Activated CD4-positive, alpha-beta T cell treated with anti-CD3 and anti-CD28 coated beads, Interleukin-2, amount 50 U/mL, for 48 hours (primary cell): Measurements from ENCODE around the gene MISP.
"Not testable (repeated sequence)": the region's sequence is repeated elsewhere in the genome, so short reads cannot be mapped to it uniquely, and the experiment has no call there.

Experiments used
- DNase-seq, 2 experiments: peaks; one replicate each; pipeline ENCODE4 v3.0.0-alpha.2; 2020

MISP gene

GRCh38 chr19:726993-727956, 23.6 kb upstream of the MISP start:
- DNase-seq: no peak

DNA sequence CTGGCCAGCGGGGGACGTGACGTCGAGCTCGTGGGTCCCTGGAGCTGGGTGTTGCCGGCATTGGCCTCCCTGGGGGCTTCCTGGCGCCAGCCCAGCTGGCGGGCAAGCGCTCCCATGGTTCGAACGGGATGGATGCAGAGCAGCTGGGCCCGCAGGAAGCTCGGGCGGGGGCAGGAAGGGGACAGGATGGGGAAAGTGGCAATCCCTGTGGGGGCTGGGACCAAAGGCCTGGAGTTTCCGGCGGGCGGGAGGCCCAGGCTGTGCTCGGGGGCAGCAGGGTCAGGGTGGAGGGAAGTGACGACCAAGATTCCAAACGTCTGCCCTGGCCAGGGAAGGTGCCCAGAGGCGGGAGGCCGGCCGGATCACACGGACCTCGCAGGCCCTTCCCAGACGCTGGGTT, 22.9 kb upstream of the MISP start:
- no peak for DNase-seq

DNA sequence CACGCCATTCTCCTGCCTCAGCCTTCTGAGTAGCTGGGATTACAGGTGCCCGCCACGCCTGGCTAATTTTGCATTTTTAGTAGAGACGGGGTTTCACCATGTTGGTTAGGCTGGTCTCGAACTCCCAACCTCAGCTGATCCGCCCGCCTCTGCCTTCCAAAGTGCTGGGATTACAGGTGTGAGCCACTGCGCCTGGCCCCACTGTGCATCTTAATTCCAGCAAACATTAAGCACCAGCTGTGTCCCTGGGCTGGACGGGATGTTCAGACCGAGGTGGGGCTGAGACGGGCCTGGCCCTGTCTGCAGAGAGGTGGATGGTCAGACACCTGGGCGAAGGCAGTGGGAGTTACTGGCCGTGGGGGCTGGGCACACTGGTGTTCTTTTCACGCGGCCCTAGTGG, 21.3 kb upstream of the MISP start:
- not testable (repeated sequence) for DNase-seq

- no peak for DNase-seq
Observed at GRCh38 chr19:729965-730668, 20.8 kb upstream of the MISP start.

GRCh38 chr19:731000-731399, 19.9 kb upstream of the MISP start:
- no peak for DNase-seq

GRCh38 chr19:732148-733069, 18.5 kb upstream of the MISP start:
- no peak for DNase-seq

DNA sequence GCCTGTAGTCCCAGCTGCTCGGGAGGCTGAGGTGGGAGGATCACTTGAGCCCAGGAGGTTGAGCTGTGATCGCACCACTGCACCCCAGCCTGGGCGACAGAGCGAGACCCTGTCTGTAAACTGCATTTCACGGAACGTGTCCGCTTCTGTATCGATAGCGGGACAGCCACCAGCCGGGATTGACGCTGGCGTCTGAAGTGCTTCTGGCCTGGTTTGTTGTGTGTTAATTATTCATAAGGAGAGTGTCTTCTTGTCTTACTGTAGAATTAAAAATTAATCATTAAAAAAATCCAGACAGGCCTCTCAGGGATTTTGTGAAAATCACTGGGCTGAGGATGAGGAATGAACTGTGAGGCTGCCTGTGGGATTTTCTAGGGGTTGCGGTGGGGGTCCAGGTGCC, 16.2 kb upstream of the MISP start:
- DNase-seq: no peak

GRCh38 chr19:736125-736524, 14.8 kb upstream of the MISP start:
- no peak for DNase-seq

DNA sequence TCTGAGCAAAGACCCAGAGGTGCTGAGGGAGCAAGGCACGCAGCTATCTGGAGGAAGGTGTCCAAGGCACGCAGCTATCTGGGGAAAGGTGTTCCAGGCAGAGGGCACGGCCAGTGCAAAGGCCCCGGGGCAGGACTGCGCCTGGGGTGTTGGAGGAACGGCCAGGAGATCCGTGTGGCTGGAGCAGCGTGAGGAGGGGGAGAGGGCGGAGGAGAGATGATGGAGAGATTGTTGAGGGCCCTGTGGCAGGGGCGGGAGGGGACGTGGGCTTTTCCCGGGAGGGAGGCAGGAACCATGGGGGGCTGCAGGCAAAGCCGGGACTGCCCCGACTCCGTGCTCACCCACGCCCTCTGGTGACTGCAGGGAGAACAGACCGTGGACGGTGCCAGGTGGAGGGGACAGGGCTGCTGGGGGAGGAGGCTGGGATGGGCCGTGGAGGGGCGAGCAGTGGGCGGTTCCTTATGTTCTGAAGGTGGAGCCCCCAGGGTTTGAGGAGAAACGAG, 13.3 kb upstream of the MISP start:
- DNase-seq: peak; percentile 67 to 71

DNA sequence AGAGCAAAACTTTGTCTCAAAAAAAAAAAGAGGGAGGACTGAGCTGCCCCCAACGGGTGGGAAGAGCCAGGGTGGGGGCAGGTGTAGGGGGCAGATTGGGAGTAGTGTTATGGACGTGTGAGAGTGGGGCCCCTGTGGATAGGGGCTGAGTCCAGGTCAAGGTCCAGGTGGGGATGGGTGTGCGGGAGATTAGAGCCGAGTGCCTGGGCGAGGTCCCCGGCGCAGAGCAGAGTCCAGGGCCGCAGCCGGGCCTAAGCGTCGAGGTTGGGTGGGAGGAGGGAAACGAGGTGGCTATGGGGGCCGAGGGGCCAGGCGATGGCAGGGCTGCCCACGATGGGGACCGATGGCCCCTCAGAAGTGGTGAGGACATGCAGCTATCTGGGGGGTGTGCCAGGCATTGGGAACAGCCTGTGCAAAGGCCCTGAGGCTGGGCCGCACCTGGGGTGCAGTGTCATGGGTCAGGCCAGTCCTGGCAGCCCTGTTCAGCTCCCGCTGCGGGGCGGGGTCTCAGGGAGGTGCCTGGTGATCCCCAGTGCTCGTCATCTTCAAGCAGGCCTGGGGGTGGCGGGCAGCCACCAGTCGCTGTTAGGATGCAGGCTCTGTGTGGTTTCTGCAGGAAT, 12.3 kb upstream of the MISP start:
- DNase-seq: no peak

DNA sequence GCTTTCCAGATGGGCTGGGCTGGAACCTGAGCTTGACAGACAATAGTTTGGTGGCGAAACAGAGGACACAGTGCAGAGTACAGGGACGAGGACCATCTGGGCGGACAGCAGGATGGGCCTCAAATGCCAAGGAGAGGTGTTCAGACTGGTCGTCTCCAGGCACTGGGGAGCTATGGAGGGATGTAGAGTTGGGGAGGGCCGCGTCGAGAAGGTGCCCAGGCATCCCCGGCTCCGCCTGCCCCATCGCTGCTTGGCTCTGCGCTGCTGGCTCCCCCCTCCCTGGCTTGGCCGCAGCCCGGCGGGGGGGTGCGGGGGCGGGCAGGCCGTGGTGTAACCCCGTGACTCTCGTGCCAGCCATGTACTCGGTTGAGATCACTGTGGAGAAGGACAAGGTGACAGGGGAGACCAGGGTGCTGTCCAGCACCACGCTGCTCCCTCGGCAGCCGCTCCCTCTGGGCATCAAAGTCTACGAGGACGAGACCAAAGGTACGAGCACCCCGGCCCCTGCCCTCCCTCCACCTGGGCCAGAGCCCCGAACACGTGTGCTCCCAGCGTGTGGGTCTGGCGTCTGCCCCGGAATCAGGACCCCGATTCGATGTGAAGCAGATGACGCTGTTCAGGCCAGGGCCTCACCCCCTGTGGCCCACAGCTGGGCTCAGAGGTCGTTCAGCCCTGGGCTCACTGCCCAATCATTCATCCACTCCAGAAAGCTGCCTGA, 10.8 kb upstream of the MISP start:
- no peak for DNase-seq

DNA sequence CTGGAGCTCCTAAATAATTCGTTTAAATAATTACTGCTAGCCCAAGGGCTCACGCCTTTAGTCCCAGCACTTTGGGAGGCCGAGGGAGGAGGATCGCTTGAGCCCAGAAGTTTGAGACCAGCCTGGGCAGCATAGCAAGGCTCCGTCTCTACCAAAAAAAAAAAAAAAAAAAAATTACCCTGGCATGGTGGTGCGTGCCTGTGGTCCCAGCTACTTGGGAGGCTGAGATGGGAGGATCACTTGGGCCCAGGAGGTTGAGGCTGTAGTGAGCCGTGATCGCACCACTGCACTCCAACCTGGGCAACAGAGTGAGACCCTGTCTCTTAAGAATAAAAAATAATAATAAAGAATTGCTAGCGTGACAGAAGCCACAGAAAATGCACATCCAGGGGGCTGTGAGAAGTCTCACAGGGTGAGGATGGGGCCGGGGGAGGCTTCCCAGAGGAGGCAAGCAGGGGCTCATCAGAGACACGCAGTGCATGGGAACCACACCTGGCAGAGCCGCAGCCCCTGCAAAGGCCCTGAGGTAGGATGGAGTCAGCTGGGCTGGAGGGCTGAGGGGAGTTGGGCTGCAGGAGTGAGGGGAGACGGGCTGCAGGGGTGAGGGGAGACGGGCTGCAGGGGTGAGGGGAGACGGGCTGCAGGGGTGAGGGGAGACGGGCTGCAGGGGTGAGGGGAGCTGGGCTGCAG, 10.0 kb upstream of the MISP start:
- not testable (repeated sequence) for DNase-seq

- DNase-seq: no peak
Observed at GRCh38 chr19:741506-742131, 9.3 kb upstream of the MISP start.

DNA sequence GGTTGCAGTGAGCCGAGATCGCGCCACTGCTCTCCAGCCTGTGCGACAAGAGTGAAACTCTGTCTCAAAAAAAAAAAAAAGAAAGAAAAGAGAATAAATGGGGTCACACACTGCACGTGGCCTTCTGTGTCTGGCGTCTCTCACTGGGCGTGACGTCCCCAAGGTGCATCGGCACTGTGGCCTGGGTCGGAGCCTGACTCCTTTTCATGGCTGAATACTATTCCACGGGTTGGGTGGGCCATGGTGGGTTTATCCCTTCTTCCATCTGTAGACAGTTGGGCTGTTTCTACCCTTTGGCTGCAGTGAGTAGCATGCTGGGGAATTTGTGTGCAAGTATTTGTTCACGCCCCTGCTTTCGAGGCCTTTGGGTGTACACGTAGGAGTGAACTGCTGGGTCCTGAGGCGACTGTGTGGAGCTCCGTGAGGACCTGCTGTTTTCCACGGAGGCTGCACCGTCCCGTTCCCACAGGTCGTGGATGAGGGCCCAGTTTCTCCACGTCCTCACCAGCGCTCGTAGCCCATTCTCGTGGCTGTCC, 8.3 kb upstream of the MISP start:
- DNase-seq: no peak

- no peak for DNase-seq
Observed at GRCh38 chr19:743168-743687, 7.7 kb upstream of the MISP start.

DNA sequence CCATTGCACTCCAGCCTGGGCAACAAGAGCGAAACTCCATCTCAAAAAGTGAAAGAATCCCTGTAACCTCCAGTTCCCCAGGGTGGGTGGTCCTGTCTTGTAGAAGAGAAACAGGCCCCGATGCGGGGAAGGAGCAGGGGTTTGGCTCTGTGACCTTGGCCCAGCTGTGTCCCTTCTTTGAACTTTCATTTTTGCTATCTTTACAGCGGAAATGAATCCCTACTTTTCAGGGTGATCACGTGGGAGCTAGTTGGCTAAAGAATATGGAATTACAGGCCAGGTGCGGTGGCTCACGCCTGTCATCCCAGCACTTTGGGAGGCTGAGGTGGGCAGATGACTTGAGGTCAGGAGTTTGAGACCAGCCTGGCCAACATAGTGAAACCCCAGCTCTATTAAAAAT, 5.8 kb upstream of the MISP start:
- DNase-seq: not testable (repeated sequence)

GRCh38 chr19:746208-746819, 4.6 kb upstream of the MISP start:
- no peak for DNase-seq

- DNase-seq: no peak
Observed at GRCh38 chr19:746956-747355, 4.0 kb upstream of the MISP start.

- DNase-seq: no peak
Observed at GRCh38 chr19:747432-748273, 3.3 kb upstream of the MISP start.
